ENCODE results near the gene MTG1. TPM values are rescaled to one million over a fixed set of nuclear protein-coding genes. Genes with fewer than 3 reads are reported as not detected.

Gene MTG1
- polyA plus RNA-seq, 3 donors, result 13.0 to 45.8 (median 17.1) TPM

GRCh38 chr10:133438711-133439273, 44.8 kb downstream of the MTG1 start:
- WGBS (ENCODE audit: insufficient coverage), result 77% methylated on average over 8 of the region's 11 CpGs
- Histone ChIP-seq H3K4me1 (ENCODE audit: control insufficient read depth in 1 of 2, insufficient read depth in 2 of 2, low read length in 2 of 2) (peaks cover 8 to 13% of the 10 kb centered on the region in 2 donors), H3K79me2 (ENCODE audit: insufficient read depth, low read length) (no peaks in the 10 kb centered on the region), H3K4me3 (replicated peaks in 1 of 3; ENCODE audit: low read depth in 2 of 3, low read length in 3 of 3) (no peak overlapping the region), H3K27me3 (ENCODE audit: control insufficient read depth in 2 of 2, insufficient read depth in 2 of 2, low read length in 2 of 2) (no peaks in the 10 kb centered on the region), H3K9ac (ENCODE audit: insufficient read depth, low read length, poor library complexity, severe bottlenecking) (no peak overlapping the region), H3K9me3 (replicated peaks in 1 of 2; ENCODE audit: control insufficient read depth in 1 of 2, insufficient read depth in 1 of 2, low read length in 2 of 2) (no peaks in the 10 kb centered on the region), H4K20me1 (ENCODE audit: insufficient read depth, low read length) (no peaks in the 10 kb centered on the region), H2AFZ (ENCODE audit: insufficient read depth, low read depth, low read length, poor library complexity, severe bottlenecking) (no peak overlapping the region), H3K36me3 (replicated peaks in 1 of 2; ENCODE audit: control insufficient read depth in 1 of 2, insufficient read depth in 2 of 2, low read length in 2 of 2) (no peaks in the 10 kb centered on the region), H3K4me2 (replicated peaks; ENCODE audit: extremely low read depth, low read length, poor library complexity, severe bottlenecking) (no peak overlapping the region), H3K27ac (ENCODE audit: low read depth in 1 of 2, low read length in 2 of 2) (no peak overlapping the region)
- Mint-ChIP-seq H3K27me3 (ENCODE audit: low read depth in 3 of 3) (peaks cover 5 to 17% (median 11%) of the 10 kb centered on the region in 3 donors), H3K4me1 (peaks cover 14% of the 10 kb centered on the region), H3K9me3 (peaks cover 0 to 4% (median 0%) of the 10 kb centered on the region in 7 donors), H3K27ac (no peak overlapping the region), H3K4me3 (no peak overlapping the region), H3K36me3 (no peaks in the 10 kb centered on the region)
- DNase-seq, result peak in 2 of 3 donors; percentile 2 to 8
- intact Hi-C loops (cut with micrococcal nuclease), result no loop called here
- peak; percentile 38 for TF ChIP-seq CTCF (IDR thresholded peaks at IDR 0.05)

GRCh38 chr10:133439517-133440461, 45.8 kb downstream of the MTG1 start:
- Mint-ChIP-seq H3K9me3 (peaks cover 1 to 5% (median 4%) of the 10 kb centered on the region in 7 donors), H3K27me3 (ENCODE audit: low read depth in 3 of 3) (peaks cover 5 to 15% (median 10%) of the 10 kb centered on the region in 3 donors), H3K27ac (no peak overlapping the region), H3K4me3 (no peak overlapping the region), H3K36me3 (no peaks in the 10 kb centered on the region), H3K4me1 (peaks cover 14% of the 10 kb centered on the region)
- H3K4me3 ChIP-seq (replicated peaks in 1 of 3; ENCODE audit: low read depth in 2 of 3, low read length in 3 of 3), result no peak overlapping the region
- no peaks in the 10 kb centered on the region for H3K27me3 ChIP-seq (ENCODE audit: control insufficient read depth in 2 of 2, insufficient read depth in 2 of 2, low read length in 2 of 2)
- no peaks in the 10 kb centered on the region for H3K79me2 ChIP-seq (ENCODE audit: insufficient read depth, low read length)
- peak in 1 of 3 donors; percentile 2 for DNase-seq
- intact Hi-C loops (cut with micrococcal nuclease), result no loop called here
- WGBS (ENCODE audit: insufficient coverage), result 94% methylated on average over 24 of the region's 25 CpGs
- peaks cover 4 to 6% of the 10 kb centered on the region in 2 donors for H3K9me3 ChIP-seq (replicated peaks in 1 of 2; ENCODE audit: control insufficient read depth in 1 of 2, insufficient read depth in 1 of 2, low read length in 2 of 2)
- H3K9ac ChIP-seq (ENCODE audit: insufficient read depth, low read length, poor library complexity, severe bottlenecking), result no peak overlapping the region
- H3K4me1 ChIP-seq (ENCODE audit: control insufficient read depth in 1 of 2, insufficient read depth in 2 of 2, low read length in 2 of 2), result peaks cover 8 to 13% of the 10 kb centered on the region in 2 donors
- no peak overlapping the region for H3K4me2 ChIP-seq (replicated peaks; ENCODE audit: extremely low read depth, low read length, poor library complexity, severe bottlenecking)
- H3K36me3 ChIP-seq (replicated peaks in 1 of 2; ENCODE audit: control insufficient read depth in 1 of 2, insufficient read depth in 2 of 2, low read length in 2 of 2), result no peaks in the 10 kb centered on the region
- TF ChIP-seq CTCF (IDR thresholded peaks at IDR 0.05), result no peak
- no peak overlapping the region for H3K27ac ChIP-seq (ENCODE audit: low read depth in 1 of 2, low read length in 2 of 2)
- H2AFZ ChIP-seq (ENCODE audit: insufficient read depth, low read depth, low read length, poor library complexity, severe bottlenecking), result no peak overlapping the region
- no peaks in the 10 kb centered on the region for H4K20me1 ChIP-seq (ENCODE audit: insufficient read depth, low read length)

Measured in CD14-positive monocyte (primary cell).